Mucosa of descending colon (tissue), 3 donors: ENCODE data around the gene PTPRM. TPM values are rescaled to one million over a fixed set of nuclear protein-coding genes. Genes with fewer than 3 reads are reported as not detected.

Experiments used
- ATAC-seq: fragments of 200-7000 bp; cut with Tn5 transposase; one replicate; pipeline ENCODE4 v1.9.1; 2020; ENCODE audit warnings: mild to moderate bottlenecking, moderate library complexity
- DNase-seq, 3 donors: peaks; one replicate each; pipeline ENCODE4 v3.0.0-alpha.2; 2020
- H3K36me3 ChIP-seq: fragments of 200-600 bp; one replicate; pipeline ENCODE4 v1.8.0; 2021; ENCODE audit warnings: low read depth, mild to moderate bottlenecking
- H3K4me1 ChIP-seq: fragments of 200-600 bp; one replicate; pipeline ENCODE4 v1.8.0; 2021; ENCODE audit warnings: low read depth, mild to moderate bottlenecking
- H3K4me3 ChIP-seq: fragments of 200-600 bp; one replicate; pipeline ENCODE4 v1.8.0; 2021; ENCODE audit warnings: mild to moderate bottlenecking
- H3K9me3 ChIP-seq: fragments of 200-600 bp; one replicate; pipeline ENCODE4 v1.8.0; 2021; ENCODE audit warnings: mild to moderate bottlenecking
- intact Hi-C, 2 donors: fragments of 100-400 bp; cut with DNase I in 1 of 2; cut with micrococcal nuclease in 1 of 2; formaldehyde crosslinking; loops; one replicate each; pipeline versions ENCODE4 v1.11.0 to v1.11.1; 2022; cut with DNase I, micrococcal nuclease
- total RNA-seq, 3 donors: library from RNA; stranded (reverse); fragmentation: NEBNext Ultra II Directional in 2 of 3; extraction: Animal tissue kit (Norgen Biotek cat#: 25700) in 2 of 3; gene quantifications; one replicate each; pipeline versions ENCODE4 v1.2.1 to v1.2.4, GENCODE V29; 2021 to 2023
- TF ChIP-seq, protein P1 (sequence below): fragments of 200-600 bp; IDR thresholded peaks from one replicate; pipeline ENCODE4 v1.8.0; 2022; ENCODE audit warnings: antibody characterized with exemption, mild to moderate bottlenecking
- donor health status: DM: no; HTN: no; CAD: no; lungs with moderate emphysema.
- donor health status: DM: no; HTN: no; CAD: no.
- donor health status: DM: no; HTN: yes; CAD: no.

PTPRM gene
- total RNA-seq, 3 donors from 2014 or later, result 15.3 to 41.1 (median 19.6) TPM

DNA sequence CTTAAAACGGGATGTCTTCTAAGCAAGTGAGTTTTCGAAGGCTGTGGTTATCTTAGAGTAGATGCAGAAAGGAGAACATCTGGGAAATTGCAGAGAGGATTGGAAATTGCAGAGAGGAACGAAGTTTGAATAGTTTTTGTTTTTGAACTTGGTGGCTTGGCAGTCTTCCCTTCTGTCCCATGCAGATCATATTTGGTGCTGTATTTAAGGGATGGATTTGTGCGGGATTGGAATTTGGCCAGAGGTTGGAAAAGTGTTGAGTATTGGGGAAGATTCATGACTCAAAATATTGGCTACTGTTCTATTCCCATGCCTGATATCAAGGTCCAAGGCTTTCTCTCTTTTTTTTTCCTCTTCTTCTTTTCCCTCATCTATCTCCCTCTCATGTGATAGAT is 18.2 kb downstream of the PTPRM start:
- intact Hi-C loops, result no loop called here
- TF ChIP-seq, protein P1, sequence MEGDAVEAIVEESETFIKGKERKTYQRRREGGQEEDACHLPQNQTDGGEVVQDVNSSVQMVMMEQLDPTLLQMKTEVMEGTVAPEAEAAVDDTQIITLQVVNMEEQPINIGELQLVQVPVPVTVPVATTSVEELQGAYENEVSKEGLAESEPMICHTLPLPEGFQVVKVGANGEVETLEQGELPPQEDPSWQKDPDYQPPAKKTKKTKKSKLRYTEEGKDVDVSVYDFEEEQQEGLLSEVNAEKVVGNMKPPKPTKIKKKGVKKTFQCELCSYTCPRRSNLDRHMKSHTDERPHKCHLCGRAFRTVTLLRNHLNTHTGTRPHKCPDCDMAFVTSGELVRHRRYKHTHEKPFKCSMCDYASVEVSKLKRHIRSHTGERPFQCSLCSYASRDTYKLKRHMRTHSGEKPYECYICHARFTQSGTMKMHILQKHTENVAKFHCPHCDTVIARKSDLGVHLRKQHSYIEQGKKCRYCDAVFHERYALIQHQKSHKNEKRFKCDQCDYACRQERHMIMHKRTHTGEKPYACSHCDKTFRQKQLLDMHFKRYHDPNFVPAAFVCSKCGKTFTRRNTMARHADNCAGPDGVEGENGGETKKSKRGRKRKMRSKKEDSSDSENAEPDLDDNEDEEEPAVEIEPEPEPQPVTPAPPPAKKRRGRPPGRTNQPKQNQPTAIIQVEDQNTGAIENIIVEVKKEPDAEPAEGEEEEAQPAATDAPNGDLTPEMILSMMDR, result no peak
- Histone ChIP-seq H3K36me3 (no peaks in the 10 kb centered on the region), H3K4me3 (no peak overlapping the region), H3K4me1 (no peaks in the 10 kb centered on the region), H3K9me3 (no peaks in the 10 kb centered on the region)
- no peak for ATAC-seq
- DNase-seq, result no peak

- ATAC-seq (no peak), DNase-seq (no peak)
- no peak overlapping the region for H3K4me3 ChIP-seq
- no peaks in the 10 kb centered on the region for H3K4me1 ChIP-seq
- intact Hi-C loops, result no loop called here
- TF ChIP-seq, protein P1, result no peak
- no peaks in the 10 kb centered on the region for H3K9me3 ChIP-seq
- no peaks in the 10 kb centered on the region for H3K36me3 ChIP-seq
Observed at GRCh38 chr18:7586379-7586778, 19.3 kb downstream of the PTPRM start.

DNA sequence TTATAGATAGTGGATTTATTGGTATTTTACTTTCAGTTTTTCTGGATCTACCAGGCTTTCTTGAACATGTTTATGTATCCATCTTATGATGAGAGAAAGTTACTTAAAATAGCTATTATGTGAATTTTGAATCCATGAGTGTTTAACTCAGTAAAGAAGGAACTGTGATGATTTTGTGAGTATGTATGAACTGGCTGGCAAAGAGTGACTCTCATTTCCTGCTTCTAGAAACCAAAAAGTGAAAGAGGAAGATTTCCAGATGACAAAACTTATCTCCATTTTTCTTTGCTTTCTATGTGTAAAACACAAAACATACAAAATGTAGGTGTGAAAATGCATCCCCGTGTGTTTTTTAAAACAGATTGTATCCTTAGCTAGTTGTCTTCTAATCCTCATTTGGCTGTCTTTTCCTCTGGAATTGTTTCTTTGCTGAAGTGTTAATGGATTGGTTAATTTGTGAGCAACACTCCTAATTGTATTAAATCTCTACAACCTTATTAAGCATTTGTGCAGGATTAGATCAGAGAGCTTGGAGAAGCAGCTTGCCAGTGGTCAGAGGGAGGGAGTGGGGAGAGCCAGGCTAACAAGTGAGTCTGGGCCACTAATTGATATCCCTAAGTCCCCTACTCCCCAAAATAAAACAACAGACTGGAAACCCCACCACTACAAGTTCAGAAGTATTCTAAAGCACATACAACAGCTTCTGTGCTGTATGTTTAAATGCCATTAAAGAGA is 23.9 kb downstream of the PTPRM start:
- no peaks in the 10 kb centered on the region for H3K4me1 ChIP-seq
- intact Hi-C loops, result no loop called here

DNA sequence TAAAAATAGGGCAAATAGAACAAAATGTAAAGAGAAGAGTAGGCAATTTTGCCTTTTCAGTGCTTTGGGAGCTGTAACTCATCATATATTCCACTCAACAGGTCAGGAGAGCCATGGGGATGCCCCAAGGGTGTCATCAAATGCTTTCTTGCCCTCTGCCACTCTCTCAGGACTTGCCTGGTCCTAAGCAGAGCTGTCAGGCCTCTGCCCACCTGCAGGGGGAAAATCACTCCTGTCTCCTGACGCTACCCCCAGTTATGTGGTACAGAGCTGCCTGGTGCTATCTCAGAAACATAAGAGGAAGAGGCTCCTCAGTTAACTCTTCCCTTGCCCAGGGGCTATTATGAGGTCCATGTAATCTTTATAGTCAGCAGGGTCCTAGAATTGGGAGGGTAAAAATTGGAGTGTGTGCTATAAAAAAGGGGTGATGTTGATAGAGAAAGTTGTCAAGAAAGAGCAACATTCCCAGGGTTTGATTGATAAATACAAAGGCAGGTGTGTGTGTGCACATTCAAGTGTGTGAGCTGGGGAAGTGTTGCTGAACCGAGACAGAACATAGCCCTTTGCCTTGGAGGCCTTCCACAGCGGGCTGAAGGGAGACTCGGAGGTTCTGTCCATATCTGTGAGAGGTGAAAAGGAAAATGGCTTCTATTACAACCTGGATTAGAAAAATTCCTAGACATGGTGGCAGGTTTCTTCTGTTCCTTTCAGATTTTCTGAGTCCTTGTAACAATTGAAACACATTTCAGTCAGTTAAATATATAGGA is 25.4 kb downstream of the PTPRM start:
- DNase-seq (no peak), ATAC-seq (no peak)
- intact Hi-C loops, result no loop called here
- TF ChIP-seq, protein P1, result no peak
- no peaks in the 10 kb centered on the region for H3K9me3 ChIP-seq
- no peaks in the 10 kb centered on the region for H3K4me1 ChIP-seq
- no peaks in the 10 kb centered on the region for H3K36me3 ChIP-seq
- no peak overlapping the region for H3K4me3 ChIP-seq

More for the DNA sequence above, 23.9 kb downstream of the PTPRM start:
- H3K4me3 ChIP-seq, result no peak overlapping the region
- no peaks in the 10 kb centered on the region for H3K36me3 ChIP-seq
- no peaks in the 10 kb centered on the region for H3K9me3 ChIP-seq
- ATAC-seq (no peak), DNase-seq (no peak)
- TF ChIP-seq, protein P1, result no peak

- no peak overlapping the region for H3K4me3 ChIP-seq
- H3K9me3 ChIP-seq, result no peaks in the 10 kb centered on the region
- ATAC-seq, result no peak
- no peak for DNase-seq
- intact Hi-C loops, result no loop called here
- TF ChIP-seq, protein P1, result no peak
- H3K36me3 ChIP-seq, result no peaks in the 10 kb centered on the region
- no peaks in the 10 kb centered on the region for H3K4me1 ChIP-seq
Observed at GRCh38 chr18:7593218-7593819, 26.2 kb downstream of the PTPRM start.
